ENCODE results near the gene SERPINA12. TPM values are rescaled to one million over a fixed set of nuclear protein-coding genes. Genes with fewer than 3 reads are reported as not detected.

Gene SERPINA12
- polyA plus RNA-seq, 1 donor from 2014 or later = not detected

GRCh38 chr14:94541234-94541975, 32.1 kb upstream of the SERPINA12 start:
- no peak overlapping the region for H3K4me3 ChIP-seq (ENCODE audit: low read length)

GRCh38 chr14:94540031-94540794, 30.9 kb upstream of the SERPINA12 start:
- Histone ChIP-seq H3K4me3 (ENCODE audit: low read length) (no peak overlapping the region), H4K20me1 (ENCODE audit: insufficient read depth) (no peaks in the 10 kb centered on the region), H3K79me2 (replicated peaks; ENCODE audit: insufficient read depth, low read length) (no peaks in the 10 kb centered on the region), H3K4me2 (ENCODE audit: low read length) (no peak overlapping the region), H3K9me3 (ENCODE audit: low read length) (no peaks in the 10 kb centered on the region), H3K36me3 (ENCODE audit: insufficient read depth, low read length) (no peaks in the 10 kb centered on the region), H3K9me2 (ENCODE audit: insufficient read depth, low read length) (no peaks in the 10 kb centered on the region), H3K27me3 (ENCODE audit: insufficient read depth, low read depth, low read length) (no peaks in the 10 kb centered on the region), H3F3A (ENCODE audit: insufficient read depth, low read length, poor library complexity, severe bottlenecking) (no peaks in the 10 kb centered on the region), H3K9ac (ENCODE audit: low read length) (no peak overlapping the region), H2AFZ (ENCODE audit: low read depth, low read length) (no peak overlapping the region), H3K27ac (ENCODE audit: low read length) (no peak overlapping the region)
- TF ChIP-seq EZH2 (IDR thresholded peaks at IDR 0.05; ENCODE audit: borderline replicate concordance, insufficient read depth, low read length, poor library complexity, severe bottlenecking) (no peak), SMC3 (conservative IDR thresholded peaks at IDR 0.05; ENCODE audit: poor library complexity) (no peak), POLR2AphosphoS5 (IDR thresholded peaks at IDR 0.05) (no peak), CTCF (IDR thresholded peaks at IDR 0.05; ENCODE audit: poor library complexity, severe bottlenecking) (no peak), MXI1 (conservative IDR thresholded peaks at IDR 0.05; ENCODE audit: poor library complexity, severe bottlenecking) (no peak)
- TF ChIP-seq, protein P1, sequence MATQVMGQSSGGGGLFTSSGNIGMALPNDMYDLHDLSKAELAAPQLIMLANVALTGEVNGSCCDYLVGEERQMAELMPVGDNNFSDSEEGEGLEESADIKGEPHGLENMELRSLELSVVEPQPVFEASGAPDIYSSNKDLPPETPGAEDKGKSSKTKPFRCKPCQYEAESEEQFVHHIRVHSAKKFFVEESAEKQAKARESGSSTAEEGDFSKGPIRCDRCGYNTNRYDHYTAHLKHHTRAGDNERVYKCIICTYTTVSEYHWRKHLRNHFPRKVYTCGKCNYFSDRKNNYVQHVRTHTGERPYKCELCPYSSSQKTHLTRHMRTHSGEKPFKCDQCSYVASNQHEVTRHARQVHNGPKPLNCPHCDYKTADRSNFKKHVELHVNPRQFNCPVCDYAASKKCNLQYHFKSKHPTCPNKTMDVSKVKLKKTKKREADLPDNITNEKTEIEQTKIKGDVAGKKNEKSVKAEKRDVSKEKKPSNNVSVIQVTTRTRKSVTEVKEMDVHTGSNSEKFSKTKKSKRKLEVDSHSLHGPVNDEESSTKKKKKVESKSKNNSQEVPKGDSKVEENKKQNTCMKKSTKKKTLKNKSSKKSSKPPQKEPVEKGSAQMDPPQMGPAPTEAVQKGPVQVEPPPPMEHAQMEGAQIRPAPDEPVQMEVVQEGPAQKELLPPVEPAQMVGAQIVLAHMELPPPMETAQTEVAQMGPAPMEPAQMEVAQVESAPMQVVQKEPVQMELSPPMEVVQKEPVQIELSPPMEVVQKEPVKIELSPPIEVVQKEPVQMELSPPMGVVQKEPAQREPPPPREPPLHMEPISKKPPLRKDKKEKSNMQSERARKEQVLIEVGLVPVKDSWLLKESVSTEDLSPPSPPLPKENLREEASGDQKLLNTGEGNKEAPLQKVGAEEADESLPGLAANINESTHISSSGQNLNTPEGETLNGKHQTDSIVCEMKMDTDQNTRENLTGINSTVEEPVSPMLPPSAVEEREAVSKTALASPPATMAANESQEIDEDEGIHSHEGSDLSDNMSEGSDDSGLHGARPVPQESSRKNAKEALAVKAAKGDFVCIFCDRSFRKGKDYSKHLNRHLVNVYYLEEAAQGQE (IDR thresholded peaks at IDR 0.05; ENCODE audit: borderline replicate concordance) = no peak

More at GRCh38 chr14:94541234-94541975, 32.1 kb upstream of the SERPINA12 start:
- H3K9me2 ChIP-seq (ENCODE audit: insufficient read depth, low read length) = no peaks in the 10 kb centered on the region
- H3K79me2 ChIP-seq (replicated peaks; ENCODE audit: insufficient read depth, low read length) = no peaks in the 10 kb centered on the region
- H2AFZ ChIP-seq (ENCODE audit: low read depth, low read length) = no peak overlapping the region
- TF ChIP-seq POLR2AphosphoS5 (IDR thresholded peaks at IDR 0.05) (no peak), RAD21 (conservative IDR thresholded peaks at IDR 0.05) (no peak), SMC3 (conservative IDR thresholded peaks at IDR 0.05; ENCODE audit: poor library complexity) (no peak), EP300 (conservative IDR thresholded peaks at IDR 0.05; ENCODE audit: poor library complexity, severe bottlenecking) (no peak), CTCF (IDR thresholded peaks at IDR 0.05; ENCODE audit: poor library complexity, severe bottlenecking) (no peak), TAF1 (IDR thresholded peaks at IDR 0.05; ENCODE audit: low read depth) (no peak), EZH2 (IDR thresholded peaks at IDR 0.05; ENCODE audit: borderline replicate concordance, insufficient read depth, low read length, poor library complexity, severe bottlenecking) (no peak), MXI1 (conservative IDR thresholded peaks at IDR 0.05; ENCODE audit: poor library complexity, severe bottlenecking) (no peak)
- TF ChIP-seq, protein P1 (IDR thresholded peaks at IDR 0.05; ENCODE audit: borderline replicate concordance) = no peak
- H3K4me2 ChIP-seq (ENCODE audit: low read length) = no peak overlapping the region
- H4K20me1 ChIP-seq (ENCODE audit: insufficient read depth) = no peaks in the 10 kb centered on the region
- H3F3A ChIP-seq (ENCODE audit: insufficient read depth, low read length, poor library complexity, severe bottlenecking) = no peaks in the 10 kb centered on the region
- no peaks in the 10 kb centered on the region for H3K9me3 ChIP-seq (ENCODE audit: low read length)
- H3K27ac ChIP-seq (ENCODE audit: low read length) = no peak overlapping the region
- no peak overlapping the region for H3K9ac ChIP-seq (ENCODE audit: low read length)
- no peaks in the 10 kb centered on the region for H3K36me3 ChIP-seq (ENCODE audit: insufficient read depth, low read length)
- no peaks in the 10 kb centered on the region for H3K27me3 ChIP-seq (ENCODE audit: insufficient read depth, low read depth, low read length)

Data from neural cell (in vitro differentiated cells).